Measurements from ENCODE around the gene WWOX.
"Not testable (repeated sequence)": the region's sequence is repeated elsewhere in the genome, so short reads cannot be mapped to it uniquely, and the experiment has no call there.

The WWOX gene

DNA sequence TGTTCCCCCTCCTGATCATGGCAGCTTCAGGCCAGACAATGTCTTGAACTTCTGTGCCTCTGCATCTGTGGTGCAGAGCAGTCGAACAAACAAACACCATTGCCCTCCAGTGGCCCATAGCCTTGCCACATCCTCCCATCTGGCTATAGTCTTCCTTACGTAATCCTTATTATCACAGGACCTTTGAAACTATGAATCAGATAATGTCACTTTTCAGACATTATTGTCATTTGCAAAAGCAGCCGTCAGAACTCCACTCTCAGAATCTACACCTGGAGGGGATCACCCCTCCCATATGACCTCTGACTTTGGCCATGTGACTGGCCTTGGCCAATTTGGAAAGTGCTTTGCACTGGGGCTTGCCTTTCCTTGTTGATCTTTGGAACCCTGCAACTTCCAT lies 1113.8 kb downstream of the WWOX start:
- DNase-seq (ENCODE audit: low spot score) = no peak

DNA sequence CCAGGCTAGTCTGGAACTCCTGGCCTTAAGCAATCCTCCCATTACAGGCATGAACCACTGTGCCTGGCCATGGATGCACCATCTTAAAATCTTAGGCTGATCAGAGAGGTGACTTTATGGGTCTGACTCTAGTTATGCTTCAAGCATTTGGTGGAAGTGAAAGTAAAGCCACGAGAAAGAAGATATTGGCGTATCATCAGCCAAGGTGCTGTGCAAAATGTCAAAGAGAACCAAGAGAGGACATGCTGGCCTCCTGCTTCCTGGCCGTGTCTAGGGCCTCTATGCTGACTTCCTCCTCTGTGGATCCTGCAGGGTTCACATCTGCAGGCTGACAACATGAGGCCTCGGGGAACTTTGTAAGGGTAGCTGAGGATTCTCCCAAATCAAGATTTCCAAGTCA lies 1115.8 kb downstream of the WWOX start:
- no peak for DNase-seq (ENCODE audit: low spot score)

DNA sequence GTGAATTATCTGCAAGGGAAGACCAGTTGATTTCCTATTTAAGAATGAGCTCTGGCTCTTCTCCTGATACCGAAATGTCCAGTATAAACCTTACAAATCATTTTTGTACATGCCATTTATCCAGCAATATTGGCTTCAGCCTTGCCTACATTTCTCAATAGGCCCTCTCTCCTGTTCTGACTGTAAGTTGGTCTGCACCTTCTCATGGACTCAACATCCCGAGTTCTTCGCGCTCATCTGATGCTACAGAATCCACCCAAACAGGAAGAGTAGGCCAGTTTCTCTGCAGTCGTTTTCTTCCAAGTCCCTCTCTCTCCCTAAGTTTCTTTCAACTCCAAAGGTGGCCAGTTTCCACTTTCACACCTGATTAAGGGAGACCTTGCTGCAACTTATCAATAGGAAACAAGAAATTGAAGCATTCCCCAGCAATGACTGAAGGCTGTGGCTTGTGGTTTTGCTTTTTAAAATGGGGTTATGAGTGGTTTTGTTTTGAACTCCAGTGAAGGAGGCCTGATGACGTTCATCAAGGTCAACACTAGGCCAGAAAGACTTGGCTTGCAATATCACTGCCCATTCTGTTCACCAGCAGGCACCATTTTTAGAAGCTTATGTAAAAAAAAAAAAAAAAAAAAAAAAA lies 1118.0 kb downstream of the WWOX start:
- no peak for DNase-seq (ENCODE audit: low spot score)

DNA sequence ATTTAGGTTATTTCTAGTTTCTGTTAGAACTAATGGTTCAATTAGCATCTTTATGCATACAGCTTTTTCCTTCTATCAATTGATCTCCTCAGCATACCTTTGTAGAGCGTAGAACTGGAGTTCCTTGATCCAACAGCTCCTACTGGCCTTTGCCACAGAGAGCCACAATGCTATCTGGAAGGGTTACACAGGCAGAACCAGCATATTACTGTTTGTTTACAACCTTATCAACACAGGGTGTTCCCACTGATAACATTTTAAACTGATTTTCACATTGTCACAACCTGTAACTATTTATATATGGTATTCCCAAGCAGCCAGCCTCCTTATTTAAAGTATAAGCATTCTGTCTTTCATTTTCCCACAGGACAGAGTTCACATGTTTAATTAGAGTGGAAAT lies 1118.9 kb downstream of the WWOX start:
- no peak for DNase-seq (ENCODE audit: low spot score)

DNA sequence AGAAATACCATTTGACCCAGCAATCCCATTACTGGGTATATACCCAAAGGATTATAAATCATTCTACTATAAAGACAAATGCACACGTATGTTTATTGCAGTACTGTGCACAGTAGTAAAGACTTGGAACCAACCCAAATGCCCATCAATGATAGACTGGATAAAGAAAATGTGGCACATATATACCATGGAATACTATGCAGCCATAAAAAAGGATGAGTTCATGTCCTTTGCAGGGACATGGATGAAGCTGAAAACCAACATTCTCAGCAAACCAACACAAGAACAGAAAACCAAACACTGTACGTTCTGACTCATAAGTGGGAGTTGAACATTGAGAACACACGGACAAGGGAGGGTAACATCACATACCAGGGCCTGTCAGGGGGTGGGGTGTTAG lies 1126.5 kb downstream of the WWOX start:
- DNase-seq (ENCODE audit: low spot score) = not testable (repeated sequence)

DNA sequence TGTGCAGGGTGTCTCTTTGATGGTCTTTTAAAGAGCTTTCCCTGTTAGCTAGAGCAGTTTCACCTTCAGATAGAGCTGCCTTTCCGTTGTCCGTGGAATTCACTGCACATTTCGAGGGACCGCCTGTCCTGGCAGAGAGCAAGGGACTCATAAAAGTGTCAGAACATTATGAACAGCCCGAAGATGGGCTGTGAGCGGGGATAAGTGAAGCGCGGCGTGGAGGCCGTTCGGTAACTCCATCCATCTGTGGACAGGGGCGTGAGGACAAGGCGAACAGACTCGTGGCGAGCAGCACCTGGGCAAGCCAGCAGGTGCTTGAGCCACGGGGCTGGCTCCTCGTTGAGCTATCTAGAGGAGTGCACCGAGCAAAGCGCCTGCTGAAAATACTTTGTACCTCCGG lies 1129.9 kb downstream of the WWOX start:
- DNase-seq (ENCODE audit: low spot score) = no peak

DNA sequence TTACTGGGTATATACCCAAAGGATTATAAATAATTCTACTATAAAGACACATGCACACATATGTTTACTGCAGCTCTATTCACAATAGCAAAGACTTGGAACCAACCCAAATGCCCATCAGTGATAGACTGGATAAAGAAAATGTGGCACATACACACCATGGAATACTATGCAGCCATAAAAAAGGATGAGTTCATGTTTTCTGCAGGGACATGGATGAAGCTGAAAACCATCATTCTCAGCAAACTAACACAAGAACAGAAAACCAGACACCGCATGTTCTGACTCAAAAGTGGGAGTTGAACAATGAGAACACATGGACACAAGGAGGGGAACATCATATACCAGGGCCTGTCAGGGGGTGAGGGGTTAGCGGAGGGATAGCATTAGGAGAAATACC lies 1146.2 kb downstream of the WWOX start:
- not testable (repeated sequence) for DNase-seq (ENCODE audit: low spot score)

DNA sequence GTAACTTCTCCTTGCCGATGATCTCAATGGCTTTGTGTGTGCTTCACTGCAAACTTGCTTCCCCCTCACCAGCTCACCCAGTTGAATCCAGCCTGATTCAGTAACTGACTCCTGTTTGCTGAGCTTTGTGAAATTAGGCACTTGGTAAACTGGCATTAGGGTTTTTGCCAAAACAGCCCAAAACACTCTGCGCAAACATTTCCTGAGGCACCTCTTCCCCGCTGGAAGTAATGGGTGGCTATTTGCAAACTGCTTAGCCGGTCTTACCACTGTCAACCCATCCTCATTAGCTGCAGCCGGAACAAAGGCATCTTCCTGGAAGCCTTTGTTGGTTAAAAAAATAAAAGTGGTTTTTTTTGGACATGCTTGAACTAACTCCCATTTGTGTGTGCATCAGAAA lies 1147.9 kb downstream of the WWOX start:
- no peak for DNase-seq (ENCODE audit: low spot score)

DNA sequence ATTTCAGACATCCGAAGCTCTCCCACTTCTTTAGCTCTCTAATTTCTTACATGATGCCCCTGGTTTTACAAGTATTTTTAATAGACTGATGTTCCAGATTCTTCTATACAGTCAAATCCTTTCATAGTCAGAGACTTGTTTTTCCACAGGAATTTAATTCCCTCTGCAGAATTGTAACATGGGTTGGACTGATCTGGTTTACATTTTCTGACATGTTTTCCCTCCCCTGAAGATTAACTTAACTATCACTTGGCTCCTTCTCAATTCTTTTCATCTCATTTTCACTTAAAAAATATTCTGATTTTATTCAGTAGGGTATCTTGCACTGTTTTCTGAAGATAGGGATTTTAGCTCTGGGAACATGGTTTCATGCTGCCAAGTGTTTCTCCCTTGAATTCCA lies 1148.9 kb downstream of the WWOX start:
- DNase-seq (ENCODE audit: low spot score) = no peak

DNA sequence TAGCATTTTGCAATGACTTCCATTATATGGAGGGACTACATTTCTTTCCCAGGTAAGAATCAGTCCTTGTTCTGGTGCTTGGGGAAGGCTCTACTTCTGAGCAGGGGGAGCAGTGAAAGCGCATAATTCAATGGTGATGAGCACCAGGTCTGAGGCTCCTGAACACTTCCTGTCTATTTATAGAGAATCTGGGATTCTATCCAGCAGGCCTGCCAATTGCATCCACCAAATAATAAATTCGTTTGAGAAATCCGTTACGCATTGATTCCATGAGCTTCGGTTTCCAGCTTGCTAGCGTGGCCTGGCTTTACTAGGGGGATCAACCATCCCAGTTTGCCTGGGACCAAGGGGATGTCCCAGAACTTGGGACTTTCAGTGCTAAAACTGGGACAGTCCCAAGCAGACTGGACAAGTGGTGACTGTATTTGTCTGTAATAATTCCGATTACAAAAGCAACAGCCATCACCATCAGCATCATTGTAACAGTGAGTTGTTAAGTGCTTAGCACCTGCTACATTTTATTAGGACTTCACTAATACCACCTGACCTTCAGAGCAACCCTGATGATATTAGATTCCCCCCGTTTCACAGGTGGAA lies 1151.1 kb downstream of the WWOX start:
- DNase-seq (ENCODE audit: low spot score) = no peak

DNA sequence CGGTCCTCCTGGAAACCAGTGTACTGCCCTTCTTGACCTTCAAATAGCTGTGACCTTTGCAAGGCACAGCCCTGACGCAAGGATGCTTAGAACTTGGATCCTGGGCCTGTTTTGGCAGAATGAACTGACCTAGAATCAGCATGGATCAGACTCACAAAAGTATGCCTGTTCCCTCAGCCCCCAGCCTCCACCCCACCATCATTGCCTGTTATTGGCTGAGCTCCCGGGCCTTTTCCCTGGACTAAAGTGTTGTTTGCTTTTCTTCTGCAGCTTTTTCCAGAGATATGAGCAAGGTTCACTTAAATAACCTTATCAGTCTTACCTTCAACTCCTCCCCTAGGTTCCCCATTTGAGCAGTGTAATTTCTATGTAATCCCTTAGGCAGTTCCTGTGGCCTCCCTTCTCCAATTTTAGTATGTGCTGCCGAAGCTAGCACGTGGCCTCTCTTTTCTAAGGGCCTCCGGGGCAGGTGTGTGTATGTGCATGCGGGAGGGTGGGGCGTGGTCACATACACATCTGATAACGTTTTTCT lies 1153.7 kb downstream of the WWOX start:
- DNase-seq (ENCODE audit: low spot score) = no peak

DNA sequence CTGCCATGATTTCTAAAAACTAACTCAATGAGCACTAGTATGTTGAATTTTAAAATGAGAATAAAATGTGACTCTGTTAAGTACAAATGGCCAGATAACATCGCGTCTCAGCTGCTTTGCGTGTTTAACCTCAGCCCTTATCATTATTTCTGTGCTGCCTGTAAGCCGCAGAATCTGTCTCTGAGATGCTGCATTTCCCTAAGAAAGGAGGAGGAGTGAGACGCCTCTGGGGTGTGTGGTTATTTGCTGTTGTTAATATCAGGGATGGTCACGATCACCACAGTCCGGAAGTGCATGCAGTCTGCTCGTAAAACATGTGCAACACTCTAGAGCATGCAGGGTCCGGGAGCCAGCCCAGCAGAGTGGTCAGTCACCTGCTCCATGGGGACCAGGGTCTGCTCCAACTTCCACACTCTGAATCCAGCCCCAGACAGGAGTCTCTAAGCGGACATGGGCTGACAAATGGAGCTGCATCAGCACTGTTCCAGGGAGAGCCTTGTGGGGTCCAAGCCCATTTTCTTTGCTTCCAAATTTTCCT lies 1158.6 kb downstream of the WWOX start:
- no peak for DNase-seq (ENCODE audit: low spot score)

DNA sequence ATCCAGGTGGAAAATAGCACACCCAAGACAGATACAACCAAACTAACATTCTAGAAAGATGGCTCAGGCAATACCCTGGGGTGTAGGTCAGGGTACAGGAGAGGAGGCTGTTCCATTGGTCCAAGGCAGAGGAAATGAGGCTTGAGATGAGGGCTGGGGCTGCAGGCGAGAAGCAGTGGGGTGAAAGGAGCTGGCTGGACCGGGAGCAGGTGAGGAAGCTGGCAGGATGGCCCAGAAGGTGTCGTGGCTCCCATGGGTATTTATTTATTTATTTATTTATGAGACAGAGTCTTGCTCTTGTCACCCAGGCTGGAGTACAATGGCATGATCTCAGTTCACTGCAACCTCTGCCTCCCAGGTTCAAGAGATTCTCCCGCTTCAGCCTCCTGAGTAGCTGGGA lies 1161.4 kb downstream of the WWOX start:
- not testable (repeated sequence) for DNase-seq (ENCODE audit: low spot score)

DNA sequence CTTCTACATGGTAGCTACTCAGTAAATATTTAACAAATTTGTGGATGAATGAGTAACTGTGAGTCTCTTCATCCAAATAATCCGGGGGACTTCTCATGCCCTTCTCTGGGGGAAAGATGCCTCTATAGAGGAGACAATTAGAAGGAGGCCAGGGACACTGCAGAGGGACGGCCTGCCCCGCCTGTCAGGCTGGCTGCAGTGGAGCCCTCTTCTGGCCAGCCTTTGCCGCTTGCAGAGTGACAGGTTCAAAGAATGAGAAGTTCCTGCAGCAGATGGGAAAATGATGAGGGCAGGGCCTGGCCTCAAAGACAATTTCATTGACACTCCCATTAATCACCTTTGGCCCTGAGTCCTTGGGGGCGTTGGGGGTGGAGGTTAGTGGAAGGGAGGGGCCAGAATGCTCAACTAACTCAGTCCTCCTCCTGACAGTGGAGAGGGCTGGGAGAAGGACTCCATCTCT lies 1162.1 kb downstream of the WWOX start:
- no peak for DNase-seq (ENCODE audit: low spot score)

DNA sequence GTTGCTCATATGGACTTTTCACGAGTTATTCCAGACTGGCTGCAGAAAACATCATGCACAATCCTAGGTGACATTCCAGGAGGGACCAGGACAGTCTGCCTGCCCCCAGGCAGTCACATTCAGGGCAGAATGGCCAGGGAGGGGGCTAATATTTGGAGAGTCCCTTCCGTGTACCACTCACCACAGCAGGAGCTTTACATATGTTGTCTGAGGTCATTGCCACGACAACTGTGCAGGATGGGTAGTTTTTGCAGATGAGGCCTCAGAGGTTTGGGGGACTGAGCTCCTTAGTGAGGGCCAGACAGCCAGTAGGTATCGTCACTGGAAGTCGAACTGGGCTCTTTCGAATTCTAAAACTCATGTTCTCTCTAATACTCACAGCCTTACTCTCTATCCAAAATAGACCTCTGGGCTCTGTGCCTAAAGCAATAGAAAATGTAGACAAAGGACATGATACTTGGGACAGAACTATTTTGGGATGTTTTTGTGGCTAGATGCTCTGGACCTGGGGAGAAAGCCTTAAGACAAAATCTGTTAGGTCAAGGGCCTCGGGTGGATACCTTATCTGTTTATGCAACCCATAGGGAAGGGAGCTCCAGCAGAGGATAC lies 1162.6 kb downstream of the WWOX start:
- no peak for DNase-seq (ENCODE audit: low spot score)

Data from kidney capillary endothelial cell (primary cell).